ENCODE data around the gene PPOX.
A peak's percentile ranks its signal among the peaks of the same experiment; 100 is the strongest.

Gene PPOX

GRCh38 chr1:161177112-161177935 is 11.1 kb downstream of the PPOX start, which contains the start of gene B4GALT3:
B4GALT3 (minus strand) TSS chr1:161177507; CDS start chr1:161176060, 1,447 bp downstream.
- peak; percentile 91 for DNase-seq

GRCh38 chr1:161177936-161178244 is 11.7 kb downstream of the PPOX start:
- DNase-seq: no peak

GRCh38 chr1:161179698-161180097 is 13.5 kb downstream of the PPOX start:
- DNase-seq: no peak

GRCh38 chr1:161180639-161181038 is 14.4 kb downstream of the PPOX start:
- no peak for DNase-seq

GRCh38 chr1:161182214-161182613 is 16.0 kb downstream of the PPOX start:
- no peak for DNase-seq

GRCh38 chr1:161185282-161185682 is 19.1 kb downstream of the PPOX start:
- peak; percentile 97 for DNase-seq

- DNase-seq: peak; percentile 67
These were observed 19.6 kb downstream of the PPOX start for GRCh38 chr1:161185732-161186311.

GRCh38 chr1:161187311-161187710 is 21.1 kb downstream of the PPOX start:
- DNase-seq: no peak

- DNase-seq: no peak
These were observed 22.2 kb downstream of the PPOX start for GRCh38 chr1:161188381-161188780.

GRCh38 chr1:161189036-161189435 is 22.8 kb downstream of the PPOX start:
- no peak for DNase-seq

- peak; percentile 26 for DNase-seq
These were observed 24.8 kb downstream of the PPOX start for GRCh38 chr1:161190962-161191521.

- DNase-seq: no peak
These were observed 25.7 kb downstream of the PPOX start for GRCh38 chr1:161191971-161192370.

- peak; percentile 87 for DNase-seq
These were observed 26.5 kb downstream of the PPOX start for GRCh38 chr1:161192476-161193465.

- DNase-seq: no peak
These were observed 27.5 kb downstream of the PPOX start for GRCh38 chr1:161193561-161194235.

GRCh38 chr1:161195171-161195570 is 28.9 kb downstream of the PPOX start:
- no peak for DNase-seq

- no peak for DNase-seq
These were observed 29.9 kb downstream of the PPOX start for GRCh38 chr1:161196111-161196510.

- no peak for DNase-seq
These were observed 30.6 kb downstream of the PPOX start for GRCh38 chr1:161196521-161197451.

- DNase-seq: no peak
These were observed 31.5 kb downstream of the PPOX start for GRCh38 chr1:161197560-161198193.

GRCh38 chr1:161198194-161198896 is 32.1 kb downstream of the PPOX start:
- DNase-seq: peak; percentile 78

- no peak for DNase-seq
These were observed 32.7 kb downstream of the PPOX start, which contains the start of gene ADAMTS4 for GRCh38 chr1:161198897-161199431. ADAMTS4 (minus strand) TSS chr1:161199054; CDS start chr1:161198627, 427 bp downstream.

All from RPMI8226 (cell line).